ENCODE data around the gene ZG16B.

Gene ZG16B

DNA sequence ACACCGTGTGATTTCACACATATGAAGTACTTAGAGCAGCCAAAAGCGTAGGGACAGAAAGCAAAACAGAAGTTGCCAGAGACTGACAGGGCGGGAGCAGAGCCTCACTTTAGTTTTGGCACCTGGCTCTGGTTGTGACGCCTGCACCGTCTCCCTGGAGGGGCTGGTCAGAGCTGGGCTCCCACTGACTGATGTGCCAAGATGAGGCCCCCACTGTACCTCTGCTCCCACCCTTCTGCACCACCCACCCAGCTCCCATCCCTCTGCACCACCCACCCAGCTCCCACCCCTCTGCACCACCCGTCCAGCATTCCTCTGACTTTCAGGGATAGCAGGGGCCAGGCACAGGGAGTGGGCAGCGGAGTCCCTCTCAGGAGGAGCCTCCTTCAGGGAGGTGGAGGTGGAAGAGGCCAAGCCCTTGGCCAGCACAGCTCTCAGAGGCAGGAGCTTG, 16.3 kb upstream of the ZG16B start:
- ATAC-seq: no peak
- TF ChIP-seq GLIS3 (CRISPR knock-in tag; IDR thresholded peaks at IDR 0.05) (no peak), SNAI2 (CRISPR knock-in tag; IDR thresholded peaks at IDR 0.05) (no peak)

DNA sequence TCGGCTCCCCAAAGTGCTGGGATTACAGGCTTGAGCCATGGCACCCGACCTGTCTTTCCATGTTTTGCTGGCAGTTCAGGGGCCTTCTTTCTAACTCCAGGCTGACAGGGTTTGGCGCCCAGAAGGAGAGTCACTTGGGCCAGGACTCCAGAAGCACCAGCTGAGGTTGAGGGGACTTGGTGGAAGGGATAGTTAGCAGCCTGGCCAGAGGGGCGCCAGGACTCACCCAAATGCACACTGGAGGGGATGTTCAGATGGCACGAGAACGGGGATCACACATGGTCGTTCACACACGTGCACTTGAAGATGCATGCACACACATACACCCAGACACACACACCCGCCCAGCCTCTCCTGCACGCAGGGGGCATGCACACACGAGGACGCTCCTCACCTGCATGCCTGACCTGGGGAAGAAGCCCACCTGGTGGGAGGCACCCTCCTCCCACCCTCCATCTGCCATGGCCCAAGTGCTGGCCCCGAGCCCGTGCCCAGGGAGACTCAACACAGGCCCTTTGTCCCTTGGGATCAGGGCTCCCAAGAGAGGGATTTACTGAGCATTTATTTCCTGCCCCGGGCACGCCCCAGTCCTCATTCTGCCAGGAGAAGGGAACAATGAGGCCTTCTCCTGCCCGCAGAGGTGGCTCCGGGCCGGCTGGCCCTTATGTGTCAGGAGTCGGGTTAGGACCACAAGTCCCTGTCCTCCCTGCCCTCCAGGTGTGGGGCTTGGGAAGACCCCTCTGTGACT, 15.4 kb upstream of the ZG16B start:
- no peak for TF ChIP-seq ZFP3 (CRISPR knock-in tag; IDR thresholded peaks at IDR 0.05)
- TF ChIP-seq, protein P1, sequence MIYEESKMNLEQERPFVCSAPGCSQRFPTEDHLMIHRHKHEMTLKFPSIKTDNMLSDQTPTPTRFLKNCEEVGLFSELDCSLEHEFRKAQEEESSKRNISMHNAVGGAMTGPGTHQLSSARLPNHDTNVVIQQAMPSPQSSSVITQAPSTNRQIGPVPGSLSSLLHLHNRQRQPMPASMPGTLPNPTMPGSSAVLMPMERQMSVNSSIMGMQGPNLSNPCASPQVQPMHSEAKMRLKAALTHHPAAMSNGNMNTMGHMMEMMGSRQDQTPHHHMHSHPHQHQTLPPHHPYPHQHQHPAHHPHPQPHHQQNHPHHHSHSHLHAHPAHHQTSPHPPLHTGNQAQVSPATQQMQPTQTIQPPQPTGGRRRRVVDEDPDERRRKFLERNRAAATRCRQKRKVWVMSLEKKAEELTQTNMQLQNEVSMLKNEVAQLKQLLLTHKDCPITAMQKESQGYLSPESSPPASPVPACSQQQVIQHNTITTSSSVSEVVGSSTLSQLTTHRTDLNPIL (CRISPR knock-in tag; IDR thresholded peaks at IDR 0.05; ENCODE audit: low read depth): no peak
- no peak for TF ChIP-seq TCF4 (CRISPR knock-in tag; IDR thresholded peaks at IDR 0.05; ENCODE audit: borderline replicate concordance)
- TF ChIP-seq ZFP30 (CRISPR knock-in tag; IDR thresholded peaks at IDR 0.05): no peak
- TF ChIP-seq PPARA (CRISPR knock-in tag; IDR thresholded peaks at IDR 0.05; ENCODE audit: borderline replicate concordance): no peak
- no peak for TF ChIP-seq OSR1 (CRISPR knock-in tag; IDR thresholded peaks at IDR 0.05)
- TF ChIP-seq SNAI2 (CRISPR knock-in tag; IDR thresholded peaks at IDR 0.05): no peak
- TF ChIP-seq, protein P2, sequence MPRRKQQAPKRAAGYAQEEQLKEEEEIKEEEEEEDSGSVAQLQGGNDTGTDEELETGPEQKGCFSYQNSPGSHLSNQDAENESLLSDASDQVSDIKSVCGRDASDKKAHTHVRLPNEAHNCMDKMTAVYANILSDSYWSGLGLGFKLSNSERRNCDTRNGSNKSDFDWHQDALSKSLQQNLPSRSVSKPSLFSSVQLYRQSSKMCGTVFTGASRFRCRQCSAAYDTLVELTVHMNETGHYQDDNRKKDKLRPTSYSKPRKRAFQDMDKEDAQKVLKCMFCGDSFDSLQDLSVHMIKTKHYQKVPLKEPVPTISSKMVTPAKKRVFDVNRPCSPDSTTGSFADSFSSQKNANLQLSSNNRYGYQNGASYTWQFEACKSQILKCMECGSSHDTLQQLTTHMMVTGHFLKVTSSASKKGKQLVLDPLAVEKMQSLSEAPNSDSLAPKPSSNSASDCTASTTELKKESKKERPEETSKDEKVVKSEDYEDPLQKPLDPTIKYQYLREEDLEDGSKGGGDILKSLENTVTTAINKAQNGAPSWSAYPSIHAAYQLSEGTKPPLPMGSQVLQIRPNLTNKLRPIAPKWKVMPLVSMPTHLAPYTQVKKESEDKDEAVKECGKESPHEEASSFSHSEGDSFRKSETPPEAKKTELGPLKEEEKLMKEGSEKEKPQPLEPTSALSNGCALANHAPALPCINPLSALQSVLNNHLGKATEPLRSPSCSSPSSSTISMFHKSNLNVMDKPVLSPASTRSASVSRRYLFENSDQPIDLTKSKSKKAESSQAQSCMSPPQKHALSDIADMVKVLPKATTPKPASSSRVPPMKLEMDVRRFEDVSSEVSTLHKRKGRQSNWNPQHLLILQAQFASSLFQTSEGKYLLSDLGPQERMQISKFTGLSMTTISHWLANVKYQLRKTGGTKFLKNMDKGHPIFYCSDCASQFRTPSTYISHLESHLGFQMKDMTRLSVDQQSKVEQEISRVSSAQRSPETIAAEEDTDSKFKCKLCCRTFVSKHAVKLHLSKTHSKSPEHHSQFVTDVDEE (CRISPR knock-in tag; IDR thresholded peaks at IDR 0.05): no peak
- TF ChIP-seq ZNF70 (CRISPR knock-in tag; IDR thresholded peaks at IDR 0.05): no peak
- TF ChIP-seq ARNTL (CRISPR knock-in tag; IDR thresholded peaks at IDR 0.05; ENCODE audit: borderline replicate concordance, low read depth): no peak
- no peak for TF ChIP-seq RARB (CRISPR knock-in tag; IDR thresholded peaks at IDR 0.05)
- no peak for TF ChIP-seq CSDC2 (CRISPR knock-in tag; IDR thresholded peaks at IDR 0.05)
- TF ChIP-seq, protein P3, sequence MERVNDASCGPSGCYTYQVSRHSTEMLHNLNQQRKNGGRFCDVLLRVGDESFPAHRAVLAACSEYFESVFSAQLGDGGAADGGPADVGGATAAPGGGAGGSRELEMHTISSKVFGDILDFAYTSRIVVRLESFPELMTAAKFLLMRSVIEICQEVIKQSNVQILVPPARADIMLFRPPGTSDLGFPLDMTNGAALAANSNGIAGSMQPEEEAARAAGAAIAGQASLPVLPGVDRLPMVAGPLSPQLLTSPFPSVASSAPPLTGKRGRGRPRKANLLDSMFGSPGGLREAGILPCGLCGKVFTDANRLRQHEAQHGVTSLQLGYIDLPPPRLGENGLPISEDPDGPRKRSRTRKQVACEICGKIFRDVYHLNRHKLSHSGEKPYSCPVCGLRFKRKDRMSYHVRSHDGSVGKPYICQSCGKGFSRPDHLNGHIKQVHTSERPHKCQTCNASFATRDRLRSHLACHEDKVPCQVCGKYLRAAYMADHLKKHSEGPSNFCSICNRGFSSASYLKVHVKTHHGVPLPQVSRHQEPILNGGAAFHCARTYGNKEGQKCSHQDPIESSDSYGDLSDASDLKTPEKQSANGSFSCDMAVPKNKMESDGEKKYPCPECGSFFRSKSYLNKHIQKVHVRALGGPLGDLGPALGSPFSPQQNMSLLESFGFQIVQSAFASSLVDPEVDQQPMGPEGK (CRISPR knock-in tag; IDR thresholded peaks at IDR 0.05; ENCODE audit: borderline replicate concordance): no peak
- no peak for TF ChIP-seq BACH2 (CRISPR knock-in tag; IDR thresholded peaks at IDR 0.05; ENCODE audit: borderline replicate concordance)
- ATAC-seq: no peak

DNA sequence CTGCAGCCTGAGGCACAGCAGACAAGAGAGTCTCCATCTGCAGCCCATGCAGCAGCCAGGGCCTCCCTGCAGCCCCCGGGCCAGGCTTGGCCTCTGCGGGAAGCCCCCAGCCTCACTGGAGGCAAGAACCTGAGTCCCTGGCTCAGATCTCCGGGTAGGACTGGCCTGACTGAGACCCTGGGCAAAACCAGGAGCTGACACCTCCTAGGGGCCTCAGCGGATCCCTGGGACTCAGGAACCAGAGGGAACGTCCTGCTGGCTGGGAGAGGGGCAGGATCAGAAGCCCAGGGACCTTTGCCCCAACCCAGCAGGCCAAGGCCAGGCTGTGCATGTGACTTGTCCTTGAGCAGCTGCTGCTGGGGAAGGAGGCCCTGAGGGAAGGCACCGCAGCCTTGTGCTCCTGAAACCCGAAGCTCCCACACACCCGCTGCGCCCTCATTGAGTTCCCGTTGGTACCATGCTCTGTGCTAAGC, 14.8 kb upstream of the ZG16B start:
- ATAC-seq: no peak
- TF ChIP-seq ZFP30 (CRISPR knock-in tag; IDR thresholded peaks at IDR 0.05) (no peak), ESRRG (CRISPR knock-in tag; IDR thresholded peaks at IDR 0.05) (no peak), ZFP3 (CRISPR knock-in tag; IDR thresholded peaks at IDR 0.05) (no peak), OSR1 (CRISPR knock-in tag; IDR thresholded peaks at IDR 0.05) (no peak)
- TF ChIP-seq, protein P4, sequence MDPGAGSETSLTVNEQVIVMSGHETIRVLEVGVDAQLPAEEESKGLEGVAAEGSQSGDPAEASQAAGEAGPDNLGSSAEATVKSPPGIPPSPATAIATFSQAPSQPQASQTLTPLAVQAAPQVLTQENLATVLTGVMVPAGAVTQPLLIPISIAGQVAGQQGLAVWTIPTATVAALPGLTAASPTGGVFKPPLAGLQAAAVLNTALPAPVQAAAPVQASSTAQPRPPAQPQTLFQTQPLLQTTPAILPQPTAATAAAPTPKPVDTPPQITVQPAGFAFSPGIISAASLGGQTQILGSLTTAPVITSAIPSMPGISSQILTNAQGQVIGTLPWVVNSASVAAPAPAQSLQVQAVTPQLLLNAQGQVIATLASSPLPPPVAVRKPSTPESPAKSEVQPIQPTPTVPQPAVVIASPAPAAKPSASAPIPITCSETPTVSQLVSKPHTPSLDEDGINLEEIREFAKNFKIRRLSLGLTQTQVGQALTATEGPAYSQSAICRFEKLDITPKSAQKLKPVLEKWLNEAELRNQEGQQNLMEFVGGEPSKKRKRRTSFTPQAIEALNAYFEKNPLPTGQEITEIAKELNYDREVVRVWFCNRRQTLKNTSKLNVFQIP (CRISPR knock-in tag; IDR thresholded peaks at IDR 0.05; ENCODE audit: borderline replicate concordance, low read depth): no peak
- TF ChIP-seq, protein P5, sequence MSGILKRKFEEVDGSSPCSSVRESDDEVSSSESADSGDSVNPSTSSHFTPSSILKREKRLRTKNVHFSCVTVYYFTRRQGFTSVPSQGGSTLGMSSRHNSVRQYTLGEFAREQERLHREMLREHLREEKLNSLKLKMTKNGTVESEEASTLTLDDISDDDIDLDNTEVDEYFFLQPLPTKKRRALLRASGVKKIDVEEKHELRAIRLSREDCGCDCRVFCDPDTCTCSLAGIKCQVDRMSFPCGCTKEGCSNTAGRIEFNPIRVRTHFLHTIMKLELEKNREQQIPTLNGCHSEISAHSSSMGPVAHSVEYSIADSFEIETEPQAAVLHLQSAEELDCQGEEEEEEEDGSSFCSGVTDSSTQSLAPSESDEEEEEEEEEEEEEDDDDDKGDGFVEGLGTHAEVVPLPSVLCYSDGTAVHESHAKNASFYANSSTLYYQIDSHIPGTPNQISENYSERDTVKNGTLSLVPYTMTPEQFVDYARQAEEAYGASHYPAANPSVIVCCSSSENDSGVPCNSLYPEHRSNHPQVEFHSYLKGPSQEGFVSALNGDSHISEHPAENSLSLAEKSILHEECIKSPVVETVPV (CRISPR knock-in tag; IDR thresholded peaks at IDR 0.05): no peak

Measured in SK-N-SH treated with all-trans-retinoic acid at 6 μM for 48 hours (cell line).